ENCODE results near the gene DZIP1L. TPM values are rescaled to one million over a fixed set of nuclear protein-coding genes. Genes with fewer than 3 reads are reported as not detected.

DZIP1L gene
- total RNA-seq, 1 donor from 2014 or later: 19.0 TPM

DNA sequence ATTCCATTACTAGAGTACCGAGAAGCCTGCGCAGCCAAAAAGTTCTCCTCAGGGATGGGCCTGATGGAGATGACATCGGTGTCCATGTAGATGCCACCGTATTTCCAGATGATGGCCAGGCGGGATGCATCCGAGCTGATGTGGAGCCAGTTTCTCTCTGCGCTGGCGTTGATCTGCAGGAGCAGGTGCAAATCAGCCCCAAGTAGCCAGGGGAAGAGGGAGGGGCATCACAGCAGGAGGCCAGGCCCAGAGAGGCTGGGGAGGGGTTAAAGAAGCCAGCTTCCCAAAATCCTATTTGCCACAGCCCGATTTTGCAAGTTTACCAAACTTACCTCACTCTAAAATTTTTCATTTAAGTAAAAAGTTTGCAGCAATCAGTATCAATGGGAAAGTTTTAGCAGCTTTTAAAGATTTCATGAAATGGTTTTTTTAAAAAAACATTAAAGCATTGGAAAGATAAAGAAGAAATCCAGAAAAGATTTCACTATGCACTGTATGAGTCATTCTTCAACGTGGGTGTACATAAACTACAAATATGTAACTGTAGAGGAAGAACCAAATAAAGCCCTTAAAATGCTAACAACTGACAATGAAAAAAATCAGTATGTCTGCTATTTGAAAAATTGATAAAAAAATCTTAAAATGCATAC is 9.4 kb upstream of the DZIP1L start:
- H3K27me3 Mint-ChIP-seq (ENCODE audit: low read depth, unreplicated experiment): peaks cover 3% of the 10 kb centered on the region
- DNase-seq (ENCODE audit: low read depth) (peak; percentile 66), FAIRE-seq (peak; percentile 23)
- TF ChIP-seq, protein P1, sequence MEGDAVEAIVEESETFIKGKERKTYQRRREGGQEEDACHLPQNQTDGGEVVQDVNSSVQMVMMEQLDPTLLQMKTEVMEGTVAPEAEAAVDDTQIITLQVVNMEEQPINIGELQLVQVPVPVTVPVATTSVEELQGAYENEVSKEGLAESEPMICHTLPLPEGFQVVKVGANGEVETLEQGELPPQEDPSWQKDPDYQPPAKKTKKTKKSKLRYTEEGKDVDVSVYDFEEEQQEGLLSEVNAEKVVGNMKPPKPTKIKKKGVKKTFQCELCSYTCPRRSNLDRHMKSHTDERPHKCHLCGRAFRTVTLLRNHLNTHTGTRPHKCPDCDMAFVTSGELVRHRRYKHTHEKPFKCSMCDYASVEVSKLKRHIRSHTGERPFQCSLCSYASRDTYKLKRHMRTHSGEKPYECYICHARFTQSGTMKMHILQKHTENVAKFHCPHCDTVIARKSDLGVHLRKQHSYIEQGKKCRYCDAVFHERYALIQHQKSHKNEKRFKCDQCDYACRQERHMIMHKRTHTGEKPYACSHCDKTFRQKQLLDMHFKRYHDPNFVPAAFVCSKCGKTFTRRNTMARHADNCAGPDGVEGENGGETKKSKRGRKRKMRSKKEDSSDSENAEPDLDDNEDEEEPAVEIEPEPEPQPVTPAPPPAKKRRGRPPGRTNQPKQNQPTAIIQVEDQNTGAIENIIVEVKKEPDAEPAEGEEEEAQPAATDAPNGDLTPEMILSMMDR (IDR thresholded peaks at IDR 0.05; ENCODE audit: insufficient read depth, low read depth, low read length): no peak
- TF ChIP-seq EZH2 (IDR thresholded peaks at IDR 0.05; ENCODE audit: insufficient read depth, low read length): no peak
- Histone ChIP-seq H3K4me2 (ENCODE audit: low read length) (peak overlapping the region; percentile 53), H3K27me3 (ENCODE audit: insufficient read depth, low read length) (peaks cover 3% of the 10 kb centered on the region), H4K20me1 (ENCODE audit: insufficient read depth, low read length) (no peaks in the 10 kb centered on the region), H3K9ac (ENCODE audit: low read length) (no peak overlapping the region), H3K9me3 (ENCODE audit: insufficient read depth, low read depth, low read length) (peaks cover 8% of the 10 kb centered on the region), H2AFZ (ENCODE audit: low read depth, low read length) (no peak overlapping the region), H3K27ac (ENCODE audit: low read depth, low read length) (no peak overlapping the region), H3K4me3 (ENCODE audit: insufficient read depth, low read depth, low read length) (no peak overlapping the region), H3K79me2 (ENCODE audit: insufficient read depth, low read length) (no peaks in the 10 kb centered on the region), H3K36me3 (ENCODE audit: insufficient read depth, low read length) (no peaks in the 10 kb centered on the region), H3K4me1 (ENCODE audit: insufficient read depth, low read length) (peaks cover 12% of the 10 kb centered on the region)
- no peak overlapping the region for H3K4me3 Mint-ChIP-seq (ENCODE audit: unreplicated experiment)
- H3K9me3 Mint-ChIP-seq (ENCODE audit: unreplicated experiment): peaks cover 4% of the 10 kb centered on the region
- no peak overlapping the region for H3K27ac Mint-ChIP-seq (ENCODE audit: unreplicated experiment)
- peaks cover 14% of the 10 kb centered on the region for H3K4me1 Mint-ChIP-seq (ENCODE audit: low read depth, unreplicated experiment)
- H3K36me3 Mint-ChIP-seq (ENCODE audit: low read depth, unreplicated experiment): peaks cover 2% of the 10 kb centered on the region

DNA sequence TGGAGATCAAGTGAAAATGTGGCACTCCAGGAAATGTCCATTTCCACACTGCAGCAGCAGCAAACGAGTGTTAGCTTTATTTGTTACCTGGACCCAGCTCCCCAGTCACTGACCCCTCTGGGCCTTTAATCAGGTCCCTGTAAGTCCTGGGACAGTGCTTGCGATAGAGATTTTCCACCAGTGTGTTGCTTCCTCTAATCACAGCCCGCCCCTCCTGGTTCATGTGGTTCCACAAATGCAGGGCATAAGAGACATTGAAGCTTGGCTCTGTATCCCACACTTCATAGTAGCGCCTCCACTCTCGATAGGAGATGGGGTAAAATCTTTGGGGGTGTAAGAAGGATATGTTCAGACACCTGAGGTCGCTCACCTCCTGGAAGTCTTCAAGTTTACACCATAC is 8.8 kb upstream of the DZIP1L start:
- Mint-ChIP-seq H3K4me1 (ENCODE audit: low read depth, unreplicated experiment) (peaks cover 14% of the 10 kb centered on the region), H3K27ac (ENCODE audit: unreplicated experiment) (no peak overlapping the region), H3K9me3 (ENCODE audit: unreplicated experiment) (peaks cover 4% of the 10 kb centered on the region), H3K27me3 (ENCODE audit: low read depth, unreplicated experiment) (peaks cover 3% of the 10 kb centered on the region), H3K4me3 (ENCODE audit: unreplicated experiment) (no peak overlapping the region), H3K36me3 (ENCODE audit: low read depth, unreplicated experiment) (peaks cover 2% of the 10 kb centered on the region)
- no peak overlapping the region for H3K27ac ChIP-seq (ENCODE audit: low read depth, low read length)
- H2AFZ ChIP-seq (ENCODE audit: low read depth, low read length): no peak overlapping the region
- no peak overlapping the region for H3K9ac ChIP-seq (ENCODE audit: low read length)
- FAIRE-seq: no peak
- no peaks in the 10 kb centered on the region for H4K20me1 ChIP-seq (ENCODE audit: insufficient read depth, low read length)
- peaks cover 8% of the 10 kb centered on the region for H3K9me3 ChIP-seq (ENCODE audit: insufficient read depth, low read depth, low read length)
- H3K36me3 ChIP-seq (ENCODE audit: insufficient read depth, low read length): no peaks in the 10 kb centered on the region
- no peak overlapping the region for H3K4me3 ChIP-seq (ENCODE audit: insufficient read depth, low read depth, low read length)
- H3K4me1 ChIP-seq (ENCODE audit: insufficient read depth, low read length): peaks cover 12% of the 10 kb centered on the region
- H3K79me2 ChIP-seq (ENCODE audit: insufficient read depth, low read length): no peaks in the 10 kb centered on the region
- H3K27me3 ChIP-seq (ENCODE audit: insufficient read depth, low read length): peaks cover under 1% of the 10 kb centered on the region
- no peak for TF ChIP-seq EZH2 (IDR thresholded peaks at IDR 0.05; ENCODE audit: insufficient read depth, low read length)
- TF ChIP-seq, protein P1 (IDR thresholded peaks at IDR 0.05; ENCODE audit: insufficient read depth, low read depth, low read length): no peak
- DNase-seq (ENCODE audit: low read depth): no peak
- no peak overlapping the region for H3K4me2 ChIP-seq (ENCODE audit: low read length)

DNA sequence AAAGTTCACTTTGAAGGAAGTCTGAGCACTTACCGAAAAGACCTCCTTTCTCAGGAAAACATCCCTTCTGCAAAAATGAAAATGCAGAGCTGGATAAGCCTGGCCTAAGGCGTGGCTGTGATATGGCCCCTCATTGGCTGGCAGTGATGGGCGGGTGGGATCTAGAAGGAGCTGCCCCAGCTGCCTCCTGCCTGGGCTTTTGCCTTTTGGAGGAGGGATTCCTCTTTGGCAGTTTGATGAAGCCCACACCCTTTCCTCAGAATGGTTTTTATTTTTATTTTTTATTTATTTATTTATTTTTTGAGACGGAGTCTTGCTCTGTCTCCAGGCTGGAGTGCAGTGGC is 4.0 kb upstream of the DZIP1L start:
- peaks cover 5% of the 10 kb centered on the region for H3K4me1 ChIP-seq (ENCODE audit: insufficient read depth, low read length)
- no peak overlapping the region for H2AFZ ChIP-seq (ENCODE audit: low read depth, low read length)
- no peak overlapping the region for H3K4me2 ChIP-seq (ENCODE audit: low read length)
- Mint-ChIP-seq H3K9me3 (ENCODE audit: unreplicated experiment) (peaks cover 2% of the 10 kb centered on the region), H3K36me3 (ENCODE audit: low read depth, unreplicated experiment) (peaks cover 2% of the 10 kb centered on the region), H3K27ac (ENCODE audit: unreplicated experiment) (no peak overlapping the region), H3K27me3 (ENCODE audit: low read depth, unreplicated experiment) (no peaks in the 10 kb centered on the region), H3K4me1 (ENCODE audit: low read depth, unreplicated experiment) (peaks cover 9% of the 10 kb centered on the region), H3K4me3 (ENCODE audit: unreplicated experiment) (no peak overlapping the region)
- TF ChIP-seq EZH2 (IDR thresholded peaks at IDR 0.05; ENCODE audit: insufficient read depth, low read length): no peak
- TF ChIP-seq, protein P1 (IDR thresholded peaks at IDR 0.05; ENCODE audit: insufficient read depth, low read depth, low read length): no peak
- no peaks in the 10 kb centered on the region for H4K20me1 ChIP-seq (ENCODE audit: insufficient read depth, low read length)
- DNase-seq (ENCODE audit: low read depth) (no peak), FAIRE-seq (no peak)
- no peaks in the 10 kb centered on the region for H3K36me3 ChIP-seq (ENCODE audit: insufficient read depth, low read length)
- no peak overlapping the region for H3K27ac ChIP-seq (ENCODE audit: low read depth, low read length)
- no peaks in the 10 kb centered on the region for H3K27me3 ChIP-seq (ENCODE audit: insufficient read depth, low read length)
- no peak overlapping the region for H3K4me3 ChIP-seq (ENCODE audit: insufficient read depth, low read depth, low read length)
- H3K9me3 ChIP-seq (ENCODE audit: insufficient read depth, low read depth, low read length): peaks cover 8% of the 10 kb centered on the region
- no peak overlapping the region for H3K9ac ChIP-seq (ENCODE audit: low read length)
- peaks cover 6% of the 10 kb centered on the region for H3K79me2 ChIP-seq (ENCODE audit: insufficient read depth, low read length)
